GM12872 (cell line): ENCODE results near the gene TMEM128.

Source experiments
- CTCF ChIP-seq: IDR thresholded peaks from 3 replicates; pipeline ENCODE4 v1.5.1; 2011; ENCODE audit warnings: low read depth, mild to moderate bottlenecking, low read length, moderate library complexity; ENCODE audit not compliant: insufficient read depth

TMEM128 gene, protein sequence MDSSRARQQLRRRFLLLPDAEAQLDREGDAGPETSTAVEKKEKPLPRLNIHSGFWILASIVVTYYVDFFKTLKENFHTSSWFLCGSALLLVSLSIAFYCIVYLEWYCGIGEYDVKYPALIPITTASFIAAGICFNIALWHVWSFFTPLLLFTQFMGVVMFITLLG

DNA sequence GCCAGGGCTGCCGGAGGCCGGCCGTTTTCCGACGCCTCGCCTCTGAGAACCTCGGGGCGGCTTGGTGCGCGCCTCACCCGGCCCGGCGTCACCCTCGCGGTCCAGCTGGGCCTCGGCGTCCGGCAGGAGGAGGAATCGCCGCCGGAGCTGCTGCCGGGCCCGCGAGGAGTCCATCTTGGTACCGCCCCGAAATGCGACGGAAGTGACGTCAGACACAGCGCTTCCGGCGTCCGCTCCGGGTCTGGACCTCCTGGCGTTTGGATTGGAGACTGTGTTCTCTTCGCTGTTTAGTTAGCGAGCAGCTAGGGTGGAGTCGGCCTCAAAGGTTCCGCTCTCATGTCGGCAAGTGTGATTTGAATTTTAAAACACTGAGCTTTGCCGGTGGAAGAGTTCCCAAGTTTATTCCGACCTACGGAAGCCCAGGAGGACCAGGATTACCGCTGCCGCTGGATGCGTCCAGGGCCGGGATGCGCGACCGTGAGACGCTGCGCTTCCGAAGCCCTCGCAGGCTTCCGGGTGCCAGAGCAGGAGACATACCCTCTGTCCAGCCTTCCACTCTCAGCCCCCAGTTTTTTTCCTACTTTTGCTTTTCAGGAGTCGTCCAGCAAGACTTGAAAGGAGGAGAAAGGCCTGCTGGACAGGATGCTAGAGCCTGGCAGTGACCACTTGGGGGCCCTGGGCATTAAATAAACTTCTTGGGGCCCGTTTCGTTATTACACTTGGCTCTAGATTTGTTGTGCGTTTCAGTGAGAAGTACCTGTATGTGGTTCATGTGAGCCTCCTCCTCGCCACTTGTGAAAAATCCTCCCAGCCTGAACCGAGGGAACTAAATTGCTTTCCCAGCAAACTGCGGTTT lies at the start of gene TMEM128:
TSS of gene TMEM128 (minus strand) at position 195 of the 856 bp plus-strand sequence. CDS start at position 174, 21 bp downstream.
- TF ChIP-seq CTCF, result 0 out of 3 replicates have a peak, but pooled peaks have one; percentile 11

DNA sequence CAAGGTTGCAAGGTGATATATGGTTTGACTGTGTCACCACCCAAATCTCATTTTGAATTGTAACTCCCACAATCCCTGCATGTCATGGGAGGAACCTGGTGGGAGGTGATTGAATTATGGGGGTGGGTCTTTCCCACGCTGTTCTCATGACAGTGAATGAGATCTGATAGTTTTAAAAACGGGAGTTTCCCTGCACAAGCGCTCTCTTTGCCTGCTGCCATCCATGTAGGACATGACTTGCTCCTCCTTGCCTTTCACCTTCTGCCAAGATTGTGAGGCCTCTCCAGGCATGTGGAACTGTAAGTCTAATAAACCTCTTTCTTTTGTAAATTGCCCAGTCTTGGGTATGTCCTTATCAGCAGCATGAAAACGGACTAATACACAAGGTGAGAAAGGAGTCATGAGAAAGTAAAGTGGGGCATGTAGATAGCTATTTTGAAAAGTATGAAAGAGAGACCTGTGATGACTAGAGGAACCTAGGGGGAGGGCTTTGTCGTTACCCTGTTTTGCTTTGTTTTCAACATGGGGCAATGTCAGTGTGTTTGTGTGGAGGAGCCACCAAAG lies 48.3 kb upstream of the TMEM128 start:
- TF ChIP-seq CTCF, result no peak

GRCh38 chr4:4293279-4293678 lies 45.3 kb upstream of the TMEM128 start:
- TF ChIP-seq CTCF, result no peak

GRCh38 chr4:4289941-4290850 lies 42.2 kb upstream of the TMEM128 start, which contains the start of the genes LYAR and ZBTB49:
Gene LYAR, minus strand, starts transcription at chr4:4290154. Its CDS starts 6,412 bp downstream, at chr4:4283742.
Gene ZBTB49, plus strand, starts transcription at chr4:4290251. Its CDS starts 9,695 bp downstream, at chr4:4299946.
- TF ChIP-seq CTCF, result no peak

DNA sequence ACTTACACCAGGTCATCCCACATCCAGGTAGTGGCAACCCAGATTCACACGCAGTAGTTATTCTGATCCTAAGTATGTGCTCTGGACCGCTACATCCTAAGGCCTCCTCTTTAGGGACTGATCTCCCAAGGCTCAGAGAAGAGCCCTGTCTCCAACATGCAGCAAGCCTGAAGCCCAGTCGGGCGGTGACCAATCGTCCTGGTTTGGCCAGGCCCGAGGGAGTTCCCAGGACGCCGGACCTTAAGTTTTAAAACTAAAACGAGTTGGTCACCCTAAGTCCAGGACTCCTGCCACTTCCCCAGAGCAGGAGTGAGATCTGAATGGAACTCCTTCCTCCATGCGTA lies 41.5 kb upstream of the TMEM128 start:
- no peak for TF ChIP-seq CTCF

DNA sequence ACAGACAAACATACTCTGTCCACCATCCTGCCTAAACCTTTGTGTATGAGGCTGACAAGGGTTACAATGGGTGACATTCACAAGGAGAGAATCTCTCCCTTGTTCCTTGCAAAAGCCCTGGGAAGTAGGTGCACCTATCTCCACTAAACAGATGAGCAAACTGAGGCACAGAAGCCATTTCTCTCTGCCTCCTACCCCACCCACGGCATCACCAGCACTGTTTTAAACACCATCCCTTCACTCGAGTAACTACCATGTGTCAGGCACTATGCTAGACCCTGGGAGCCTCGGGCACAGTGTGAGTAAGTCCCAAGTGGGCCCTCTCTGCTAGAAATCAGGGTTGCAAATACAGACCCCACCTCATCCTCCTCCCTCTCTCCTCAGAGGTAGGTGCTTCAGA lies 41.0 kb upstream of the TMEM128 start:
- no peak for TF ChIP-seq CTCF
